Caki2 (cell line): ENCODE data around the gene CD1C. TPM values are rescaled to one million over a fixed set of nuclear protein-coding genes. Genes with fewer than 3 reads are reported as not detected.
"Not testable (repeated sequence)": the region's sequence is repeated elsewhere in the genome, so short reads cannot be mapped to it uniquely, and the experiment has no call there.

Experiments used
- DNase-seq: peaks from one replicate; pipeline ENCODE4 v3.0.0-alpha.2; 2015; ENCODE audit warnings: low read depth
- in situ Hi-C: cut with HindIII; loops from 2 replicates; pipeline ENCODE4 v1.10.0; 2016; ENCODE audit warnings: low sequenced_read_pairs, low pct_unique_long_range_greater_than_20kb, mixed read lengths
- total RNA-seq: library from RNA; depleted of rRNA; stranded (reverse); fragments of >200 nt; shearing (Covaris generic); gene quantifications from 2 replicates; pipeline ENCODE4 v1.2.3, GENCODE V29; 2014; ENCODE audit warnings: low replicate concordance; rRNA removed

Gene CD1C
- total RNA-seq: not detected in 2 replicates

- in situ Hi-C loops: no loop called here
These were observed at the start of gene CD1C for GRCh38 chr1:158289811-158290210. CD1C (plus strand) TSS chr1:158289923; CDS start chr1:158290065, 142 bp downstream.

GRCh38 chr1:158246650-158247049 is 43.1 kb upstream of the CD1C start:
- DNase-seq: no peak
- in situ Hi-C loops: no loop called here

More at GRCh38 chr1:158289811-158290210, at the start of gene CD1C:
- DNase-seq: no peak

- in situ Hi-C loops: no loop called here
- no peak for DNase-seq
These were observed 41.6 kb upstream of the CD1C start for GRCh38 chr1:158248118-158248517.

- in situ Hi-C loops: no loop called here
- DNase-seq: no peak
These were observed 41.0 kb upstream of the CD1C start for GRCh38 chr1:158248771-158249170.

- in situ Hi-C loops: no loop called here
- no peak for DNase-seq
These were observed 40.1 kb upstream of the CD1C start for GRCh38 chr1:158249646-158250045.

- no peak for DNase-seq
- in situ Hi-C loops: no loop called here
These were observed 38.6 kb upstream of the CD1C start for GRCh38 chr1:158251163-158251562.

- in situ Hi-C loops: no loop called here
- DNase-seq: no peak
These were observed 34.1 kb upstream of the CD1C start for GRCh38 chr1:158255656-158256055.

GRCh38 chr1:158256747-158257146 is 33.0 kb upstream of the CD1C start:
- DNase-seq, in situ Hi-C loops: not testable (repeated sequence)

GRCh38 chr1:158257888-158258287 is 31.8 kb upstream of the CD1C start:
- in situ Hi-C loops: no loop called here
- no peak for DNase-seq

- DNase-seq: no peak
- in situ Hi-C loops: no loop called here
These were observed 30.6 kb upstream of the CD1C start for GRCh38 chr1:158259117-158259516.

- DNase-seq: no peak
- in situ Hi-C loops: no loop called here
These were observed 17.0 kb upstream of the CD1C start for GRCh38 chr1:158272681-158273080.

- DNase-seq: no peak
- in situ Hi-C loops: no loop called here
These were observed 14.9 kb upstream of the CD1C start for GRCh38 chr1:158274797-158275196.

GRCh38 chr1:158282421-158282820 is 7.3 kb upstream of the CD1C start:
- in situ Hi-C loops, DNase-seq: not testable (repeated sequence)

- in situ Hi-C loops: no loop called here
- DNase-seq: no peak
These were observed 5.8 kb upstream of the CD1C start for GRCh38 chr1:158283965-158284364.

GRCh38 chr1:158285756-158286241 is 3.9 kb upstream of the CD1C start:
- no peak for DNase-seq
- in situ Hi-C loops: no loop called here

- no peak for DNase-seq
- in situ Hi-C loops: no loop called here
These were observed 3.2 kb upstream of the CD1C start for GRCh38 chr1:158286487-158286886.

- no peak for DNase-seq
- in situ Hi-C loops: no loop called here
These were observed 2.8 kb upstream of the CD1C start for GRCh38 chr1:158286941-158287346.

GRCh38 chr1:158290321-158290844 is 660 bp downstream of the CD1C start:
- no peak for DNase-seq
- in situ Hi-C loops: no loop called here

- in situ Hi-C loops: no loop called here
- no peak for DNase-seq
These were observed 6.1 kb downstream of the CD1C start for GRCh38 chr1:158295791-158296190.

- in situ Hi-C loops: no loop called here
- DNase-seq: no peak
These were observed 20.9 kb downstream of the CD1C start for GRCh38 chr1:158310623-158311022.
